ELR (cell line): Measurements from ENCODE around the gene CYP2A6.
A peak's percentile ranks its signal among the peaks of the same experiment; 100 is the strongest.
"Not testable (repeated sequence)": the region's sequence is repeated elsewhere in the genome, so short reads cannot be mapped to it uniquely, and the experiment has no call there.

Source experiments
- DNase-seq: peaks from one replicate; pipeline ENCODE4 v3.0.0-alpha.2; 2015; ENCODE audit warnings: low read depth

The CYP2A6 gene

DNA sequence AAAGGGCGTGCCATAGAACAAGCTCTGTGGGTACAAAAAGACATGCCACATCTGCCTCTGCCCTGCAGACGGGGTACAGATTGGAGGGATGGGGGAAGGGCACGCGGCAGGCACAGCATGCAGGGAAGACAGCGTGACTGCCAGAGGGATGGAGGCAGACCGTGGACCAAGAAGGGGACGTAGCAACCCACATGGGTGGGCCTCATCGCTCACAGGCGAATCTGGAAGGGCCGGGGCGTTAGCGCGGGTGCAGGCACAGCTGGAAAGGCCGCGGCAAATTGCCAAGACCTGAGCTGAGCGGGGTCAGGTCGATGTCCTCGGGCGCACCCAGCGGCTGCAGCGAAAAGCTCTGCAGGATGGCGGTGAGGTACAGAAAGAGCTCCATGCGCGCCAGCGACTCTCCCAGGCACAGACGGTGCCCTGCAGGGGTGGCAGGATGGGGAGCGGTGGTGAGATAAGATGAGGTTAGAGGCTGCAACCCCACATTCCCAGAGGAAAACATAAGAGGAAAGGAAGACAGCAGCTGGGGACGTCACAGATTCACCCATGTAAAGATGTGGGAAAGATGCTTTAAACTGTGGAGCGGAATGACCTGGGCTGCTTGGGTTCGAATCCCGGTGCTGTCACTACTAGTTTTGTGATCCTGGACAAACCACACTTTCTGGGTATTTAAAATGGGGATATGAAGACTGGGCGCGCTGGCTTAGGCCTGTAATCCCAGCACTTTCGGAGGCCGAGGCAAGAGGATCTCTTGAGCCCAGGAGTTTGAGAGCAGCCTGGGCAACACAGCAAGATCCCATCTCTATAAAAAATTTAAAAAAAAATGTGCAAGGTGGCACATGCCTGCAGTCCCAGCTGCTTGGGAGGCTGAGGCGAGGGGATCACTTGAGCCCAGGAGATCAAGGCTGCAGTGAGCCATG lies 31.5 kb downstream of the CYP2A6 start:
- DNase-seq, result peak; percentile 53

DNA sequence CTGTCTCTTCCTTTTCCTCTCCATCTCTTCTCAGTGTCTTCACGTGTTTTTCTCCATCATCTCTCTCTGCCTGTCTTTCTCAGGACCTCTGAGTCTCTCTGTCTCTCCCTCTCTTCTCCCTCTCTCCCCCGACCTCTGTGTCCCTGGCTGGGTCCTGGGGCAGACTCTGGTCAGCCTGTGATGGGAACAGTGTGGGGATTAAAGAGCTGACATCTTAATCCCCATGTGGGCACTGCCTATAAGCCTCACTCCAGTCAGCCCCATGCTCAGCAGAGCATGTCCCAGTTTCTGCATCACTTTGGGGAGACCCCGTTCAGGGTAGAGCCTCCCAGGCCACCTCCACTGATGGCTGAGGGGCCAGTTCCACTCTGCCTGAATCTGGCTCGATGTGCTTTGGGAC lies 35.0 kb downstream of the CYP2A6 start:
- no peak for DNase-seq

DNA sequence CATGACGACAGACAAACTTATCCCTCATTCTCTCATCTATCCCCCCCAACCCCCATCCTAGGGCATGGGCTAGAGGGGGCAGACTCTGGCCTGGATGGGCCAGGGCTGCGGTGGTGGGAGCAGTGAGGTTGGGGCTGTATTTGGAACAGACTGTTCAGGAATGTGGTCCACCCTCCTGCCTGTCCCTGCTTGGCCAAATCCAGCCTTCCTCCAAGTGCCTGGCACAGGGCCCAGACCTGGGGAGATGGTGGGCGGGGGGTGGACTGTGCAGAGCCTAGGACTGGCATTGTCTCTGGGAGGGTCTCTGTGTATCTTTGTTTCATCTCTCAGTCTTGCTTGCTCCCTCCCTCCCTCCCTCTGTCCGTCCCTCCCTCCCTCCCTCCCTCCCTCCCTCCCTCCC lies 37.1 kb downstream of the CYP2A6 start:
- no peak for DNase-seq

DNA sequence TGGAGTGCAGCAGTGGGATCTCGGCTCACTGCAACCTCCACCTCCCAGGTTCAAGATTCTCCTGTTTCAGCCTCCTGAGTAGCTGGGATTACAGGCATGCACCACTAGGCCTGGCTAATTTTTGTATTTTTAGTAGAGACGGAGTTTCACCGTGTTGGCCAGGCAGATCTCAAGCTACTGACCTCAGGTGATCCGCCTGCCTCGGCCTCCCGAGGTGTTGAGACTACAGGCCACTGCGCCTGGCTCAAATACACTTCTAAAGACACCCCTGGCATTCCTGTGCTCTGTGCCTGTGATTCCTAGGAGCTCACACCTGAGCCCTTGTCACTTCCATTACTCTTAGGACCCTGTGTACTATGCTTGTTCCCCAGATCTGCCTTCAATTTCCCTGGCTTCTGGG lies 37.7 kb downstream of the CYP2A6 start:
- not testable (repeated sequence) for DNase-seq

DNA sequence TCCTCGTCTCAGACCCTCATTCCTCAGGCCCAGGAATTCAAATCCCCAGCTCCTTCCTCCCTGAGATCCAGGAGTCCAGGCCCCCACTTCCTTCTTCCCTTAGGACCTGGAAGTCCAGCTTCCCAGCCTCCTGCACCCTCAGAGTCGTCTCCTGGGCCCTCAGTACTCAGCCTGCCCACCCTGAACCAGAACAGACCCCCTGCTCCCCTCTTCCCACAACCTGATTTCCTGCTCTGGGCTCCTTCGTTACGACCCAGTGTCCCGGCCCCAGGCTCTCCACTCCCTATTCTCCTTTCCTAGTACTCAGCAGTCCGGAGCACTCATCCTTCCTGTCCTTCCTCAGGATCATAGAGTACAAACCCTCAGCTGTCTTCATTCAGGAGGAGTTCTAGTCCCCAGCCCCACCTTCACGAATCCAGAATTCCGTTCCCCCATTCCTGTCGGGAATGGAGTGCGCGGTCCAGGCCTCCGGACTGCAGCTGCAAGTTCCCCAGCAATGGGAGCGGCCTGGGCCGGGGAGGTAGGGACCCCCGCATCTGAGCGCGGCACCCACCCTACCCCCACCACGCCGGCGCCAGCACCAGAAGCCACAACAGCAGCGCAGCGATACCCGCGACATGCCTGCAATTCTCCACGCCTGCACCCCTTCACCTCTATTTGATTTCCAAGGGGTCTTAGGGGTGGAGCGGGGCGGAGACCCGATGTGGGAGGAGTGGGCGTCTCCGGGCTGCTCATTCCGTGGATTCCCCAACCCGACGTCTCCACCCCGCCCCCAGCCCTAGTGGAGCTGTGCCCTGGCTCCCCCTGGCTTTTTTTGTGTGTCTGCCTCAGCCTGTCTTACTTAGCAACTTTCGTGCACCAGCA lies 38.5 kb downstream of the CYP2A6 start:
- no peak for DNase-seq

DNA sequence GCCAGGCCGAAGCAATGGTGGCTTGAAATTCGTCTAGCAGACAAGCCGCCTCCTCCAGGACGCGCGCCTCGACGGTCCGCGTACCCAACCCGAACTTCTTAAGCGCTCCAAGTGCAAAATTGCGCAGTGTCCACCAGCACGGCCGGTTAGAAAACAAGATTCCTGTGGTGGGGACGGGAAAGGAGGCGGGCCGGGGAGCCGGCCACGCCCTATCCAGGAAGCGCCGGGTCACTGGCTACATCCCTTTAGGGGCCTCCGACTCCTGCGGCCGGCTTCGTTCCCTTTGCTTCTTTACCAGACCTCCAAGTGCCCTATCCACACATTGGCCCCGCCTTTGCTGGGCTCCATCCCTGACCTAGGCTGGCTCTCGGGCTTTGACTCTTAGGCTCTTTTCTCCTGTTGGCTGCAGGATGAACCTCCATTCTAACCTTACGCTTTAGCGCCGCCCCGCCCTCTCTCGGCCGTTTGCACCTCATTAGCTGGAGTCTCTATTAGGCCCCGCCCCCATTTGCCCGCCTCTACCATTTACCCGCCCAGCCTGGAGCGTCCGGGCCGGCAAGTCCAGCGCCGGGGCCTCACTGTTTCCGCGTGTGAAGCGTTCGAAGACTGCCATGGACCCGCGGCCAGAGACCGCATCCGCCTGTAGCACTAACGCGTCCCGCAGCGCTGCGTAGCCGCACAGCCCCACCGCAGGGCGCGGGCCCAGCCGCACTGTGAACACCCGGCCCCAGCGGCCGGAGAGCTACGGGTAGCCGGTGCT lies 39.4 kb downstream of the CYP2A6 start:
- peak; percentile 82 for DNase-seq

DNA sequence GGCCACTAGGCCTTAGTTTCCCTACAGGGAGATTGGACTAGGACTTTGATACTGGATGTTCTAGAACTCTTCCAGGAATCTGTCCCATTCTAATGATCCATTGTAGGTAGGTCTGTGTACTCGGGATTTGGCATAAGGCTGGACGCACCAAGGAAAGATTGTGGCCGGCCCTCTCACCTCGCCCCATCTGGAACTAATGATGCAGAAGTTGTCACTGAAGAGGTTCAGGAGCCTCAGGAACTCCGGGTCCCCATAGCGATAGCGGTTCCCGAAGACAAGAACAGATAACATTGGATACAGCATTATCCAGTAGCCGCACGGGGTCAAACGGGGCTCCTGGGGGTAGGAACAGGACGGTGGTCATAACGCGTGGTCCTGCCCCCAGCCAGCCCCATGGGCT lies 40.1 kb downstream of the CYP2A6 start:
- DNase-seq, result no peak

DNA sequence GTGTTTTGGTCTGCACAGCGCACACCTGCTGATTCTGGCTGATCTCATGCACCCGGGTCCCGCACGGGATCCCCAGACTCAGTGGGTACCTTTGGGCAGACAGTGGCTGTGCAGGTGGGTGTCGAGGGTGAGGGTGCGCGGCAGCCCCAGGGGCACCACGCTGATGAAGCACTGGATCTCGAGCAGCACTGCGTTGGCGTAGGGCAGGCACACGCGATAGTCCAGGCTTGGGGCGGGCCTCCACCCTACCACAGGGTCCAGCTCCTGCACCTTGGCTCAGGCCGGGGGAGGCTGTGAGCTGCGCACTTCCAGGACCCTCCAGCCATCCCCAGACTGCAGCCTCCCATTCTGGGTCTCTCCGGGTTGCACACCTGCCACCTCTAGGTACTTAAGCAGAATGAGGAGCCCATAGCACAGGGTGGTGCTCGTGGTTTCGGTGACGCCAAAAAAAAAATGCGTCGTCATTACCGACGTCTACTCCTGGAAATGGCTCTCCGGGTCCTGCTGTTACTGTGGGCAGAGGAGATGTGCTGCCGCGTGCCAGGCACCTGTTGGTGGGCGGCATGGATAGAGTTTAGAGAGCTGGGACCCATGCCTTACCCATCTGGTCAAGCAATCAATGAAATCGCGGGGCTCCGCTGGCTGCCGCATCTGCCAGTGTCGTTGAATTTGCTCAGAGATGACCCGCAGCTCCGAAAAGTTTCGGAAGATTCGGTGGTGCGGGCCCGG lies 40.7 kb downstream of the CYP2A6 start:
- no peak for DNase-seq

DNA sequence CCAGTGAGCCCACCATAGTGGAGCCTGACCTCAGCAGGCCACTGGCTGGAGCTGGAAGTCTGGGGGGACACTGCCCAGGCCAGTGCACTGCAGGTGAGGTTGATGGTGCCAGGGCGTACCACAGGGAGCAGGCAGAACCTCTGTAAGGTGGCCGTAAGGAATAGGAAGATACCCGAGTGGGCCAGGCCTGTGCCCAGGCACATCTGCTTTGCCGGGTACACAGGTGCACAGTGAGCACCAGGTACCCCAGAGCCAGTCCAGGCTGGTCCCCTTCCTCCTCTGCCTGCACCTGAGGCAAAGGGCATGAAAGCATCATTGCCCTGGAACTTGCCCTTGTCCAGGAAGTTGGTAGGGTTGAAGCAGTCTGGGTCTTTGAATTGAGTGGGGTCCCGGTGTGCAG lies 41.8 kb downstream of the CYP2A6 start:
- no peak for DNase-seq

DNA sequence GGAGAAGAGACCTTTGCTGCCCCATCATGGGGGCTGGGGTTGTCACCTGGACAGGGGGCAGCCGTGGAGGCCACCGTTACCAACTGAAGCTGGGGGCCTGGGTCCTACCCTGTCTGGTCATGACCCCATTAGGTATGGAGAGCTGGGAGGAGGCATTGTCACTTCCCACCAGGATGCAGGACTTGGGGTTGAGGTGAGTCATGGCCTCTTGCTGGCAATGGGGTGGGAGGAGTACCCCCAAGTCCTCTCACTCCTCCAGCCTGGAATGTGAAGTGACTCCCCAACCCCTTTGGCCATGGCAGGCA lies 42.3 kb downstream of the CYP2A6 start:
- DNase-seq, result no peak

DNA sequence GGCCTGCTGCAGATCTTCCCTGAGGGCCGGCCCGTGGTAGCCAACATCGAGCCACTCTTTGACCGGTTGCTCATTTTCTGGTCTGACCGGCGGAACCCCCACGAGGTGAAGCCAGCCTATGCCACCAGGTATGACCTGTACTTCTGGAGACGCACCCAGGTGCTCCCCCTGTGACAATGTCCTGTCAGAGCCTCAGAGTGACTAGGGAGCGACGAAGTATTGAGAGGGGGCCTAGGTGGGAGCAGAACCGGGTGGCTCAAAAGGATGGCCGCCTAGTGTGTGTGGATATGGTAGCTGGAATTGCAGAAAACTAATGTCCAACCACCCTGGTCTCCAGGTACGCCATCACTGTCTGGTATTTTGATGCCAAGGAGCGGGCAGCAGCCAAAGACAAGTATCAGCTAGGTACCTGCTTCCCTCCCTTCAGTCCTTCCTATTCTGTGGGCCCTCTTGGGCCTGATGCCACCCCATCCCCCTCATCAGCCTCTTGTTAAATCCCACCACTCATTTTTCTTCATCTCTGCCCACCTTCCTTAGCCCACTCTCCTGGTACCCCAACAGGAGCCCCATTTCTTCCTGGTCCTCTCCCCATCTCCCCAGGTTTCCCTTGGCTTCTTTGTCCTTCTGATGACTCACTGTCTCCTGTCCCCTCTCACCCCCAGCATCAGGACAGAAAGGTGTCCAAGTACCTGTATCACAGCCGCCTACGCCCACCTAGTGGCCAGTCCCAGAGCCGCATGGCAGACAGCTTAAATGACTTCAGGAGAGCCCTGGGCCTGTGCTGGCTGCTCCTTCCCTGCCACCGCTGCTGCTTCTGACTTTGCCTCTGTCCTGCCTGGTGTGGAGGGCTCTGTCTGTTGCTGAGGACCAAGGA lies 42.9 kb downstream of the CYP2A6 start:
- peak; percentile 35 for DNase-seq

DNA sequence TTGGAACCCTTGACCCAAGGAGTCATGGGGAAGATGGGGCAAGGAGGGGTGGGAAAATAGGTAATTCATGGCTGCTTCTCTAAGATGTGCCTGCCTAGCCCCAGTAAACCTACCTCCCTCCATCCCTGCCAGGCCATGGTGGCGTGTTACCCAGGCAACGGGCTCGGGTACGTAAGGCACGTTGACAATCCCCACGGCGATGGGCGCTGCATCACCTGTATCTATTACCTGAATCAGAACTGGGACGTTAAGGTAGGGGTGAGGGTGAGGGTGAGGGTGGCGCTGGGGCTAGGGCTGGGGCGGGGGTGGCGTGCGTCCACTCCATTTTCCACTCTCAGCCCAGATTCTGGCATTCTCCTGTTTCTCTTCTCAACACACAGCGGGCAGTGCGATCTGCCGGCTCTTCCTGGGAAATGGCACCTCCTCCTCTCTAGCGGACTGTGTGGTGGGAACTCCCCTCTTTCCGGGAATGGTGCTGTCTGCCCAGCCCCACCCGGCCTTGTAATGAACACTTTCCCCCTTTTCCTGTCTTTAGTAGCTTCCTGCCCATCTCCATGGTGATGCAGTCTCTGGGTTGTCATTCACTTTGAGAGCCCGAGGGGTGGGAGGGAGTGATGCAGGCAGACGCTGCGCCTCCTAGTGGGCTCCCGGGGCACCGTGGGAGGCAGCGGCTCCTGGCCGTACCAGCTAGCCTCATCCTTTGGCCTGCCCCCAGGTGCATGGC lies 43.7 kb downstream of the CYP2A6 start:
- peak; percentile 86 for DNase-seq

DNA sequence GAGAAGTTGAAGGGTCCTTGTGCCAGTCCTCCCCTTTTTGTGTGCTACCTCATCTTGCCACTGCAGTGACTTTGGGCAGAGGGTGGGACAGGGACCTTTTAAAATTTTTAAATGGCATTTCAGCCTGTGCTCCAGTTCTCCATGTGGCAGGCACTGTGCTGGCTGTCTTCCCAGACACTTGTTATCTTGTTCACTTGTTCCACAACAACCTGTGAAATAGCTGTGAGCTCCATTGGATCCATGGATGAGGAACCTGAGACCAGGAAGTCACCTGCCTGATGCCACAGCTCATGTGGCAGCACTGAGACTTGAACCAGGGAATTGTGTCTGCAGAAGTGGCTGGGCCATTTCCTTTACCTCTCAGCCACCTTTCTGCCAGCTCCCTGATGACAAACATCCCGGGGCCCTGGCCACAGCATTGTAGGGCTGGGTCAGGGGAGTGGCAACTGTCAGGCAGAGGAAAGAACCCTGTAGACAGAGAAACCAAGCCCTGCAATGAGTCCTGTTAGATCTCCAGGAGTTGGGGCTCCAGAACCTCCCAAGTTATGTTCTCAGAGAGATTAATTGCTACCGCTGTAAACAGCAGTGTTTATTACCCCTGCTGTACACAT lies 44.9 kb downstream of the CYP2A6 start:
- no peak for DNase-seq

DNA sequence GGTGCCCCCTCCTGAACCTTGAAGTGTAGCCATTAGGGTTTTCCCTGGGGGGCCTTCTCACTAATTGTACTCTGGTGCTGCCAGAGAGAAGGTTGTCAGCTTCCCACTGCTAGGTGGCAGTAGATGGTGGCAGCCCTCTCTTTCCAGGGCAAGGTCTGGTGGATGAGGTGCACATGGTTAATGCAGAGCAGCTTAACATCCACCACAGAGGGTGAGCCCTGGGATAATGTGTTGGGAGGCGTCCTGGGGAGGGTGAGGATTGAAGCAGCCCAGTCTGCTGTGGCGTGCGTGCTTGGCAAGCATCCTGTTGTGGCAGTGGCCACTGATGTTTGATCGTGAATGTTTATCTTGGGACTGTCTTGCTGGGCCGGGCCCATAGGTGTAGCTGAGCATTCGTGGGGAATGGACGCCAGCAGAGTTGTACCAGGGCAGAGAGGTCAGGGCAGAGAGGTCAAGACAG lies 45.4 kb downstream of the CYP2A6 start:
- DNase-seq, result no peak

DNA sequence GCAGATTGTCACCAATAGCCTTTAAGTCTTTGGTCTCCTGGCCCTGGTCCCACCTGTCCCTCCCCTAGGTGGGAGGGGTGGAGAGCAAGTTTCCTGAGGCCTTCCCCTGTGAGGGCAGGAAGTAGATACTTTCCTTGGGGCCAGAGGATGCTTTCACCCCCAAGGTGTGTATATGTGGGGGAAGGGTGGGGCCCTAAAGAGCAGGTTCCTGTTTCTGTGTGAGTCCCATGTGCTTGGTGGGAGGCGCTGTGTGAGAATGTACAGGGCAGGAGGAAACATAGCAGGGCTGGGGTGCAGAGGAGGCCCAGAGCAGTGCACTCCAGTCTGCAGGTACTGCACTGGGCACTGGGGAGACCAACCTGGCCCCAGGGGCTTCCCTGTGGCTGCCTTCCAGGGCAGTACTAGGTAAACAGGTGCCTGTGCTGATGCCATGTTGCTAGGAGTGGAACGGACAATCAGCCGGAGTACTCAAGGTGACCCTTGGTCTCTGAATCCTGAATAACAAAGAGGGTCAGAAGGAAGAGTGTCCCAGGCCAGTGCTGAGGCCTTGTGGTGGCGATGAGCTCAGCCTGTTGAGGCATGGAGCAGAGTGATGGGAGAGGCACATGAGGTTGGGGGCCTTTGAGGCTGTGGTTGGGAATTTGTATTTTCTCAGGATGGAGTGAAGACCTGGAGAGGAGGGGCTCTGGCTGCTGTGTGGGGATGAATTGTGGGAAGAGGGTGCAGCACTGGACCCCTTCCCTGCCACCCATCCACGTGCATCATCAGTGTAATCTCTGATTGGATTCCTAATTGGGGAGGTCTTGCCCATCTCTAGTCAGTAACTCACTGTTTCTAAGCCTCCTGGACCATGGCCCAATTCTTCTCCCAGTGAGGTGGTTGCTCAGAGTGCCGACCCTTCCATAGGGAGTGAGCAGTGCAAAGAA lies 46.1 kb downstream of the CYP2A6 start:
- DNase-seq, result no peak

DNA sequence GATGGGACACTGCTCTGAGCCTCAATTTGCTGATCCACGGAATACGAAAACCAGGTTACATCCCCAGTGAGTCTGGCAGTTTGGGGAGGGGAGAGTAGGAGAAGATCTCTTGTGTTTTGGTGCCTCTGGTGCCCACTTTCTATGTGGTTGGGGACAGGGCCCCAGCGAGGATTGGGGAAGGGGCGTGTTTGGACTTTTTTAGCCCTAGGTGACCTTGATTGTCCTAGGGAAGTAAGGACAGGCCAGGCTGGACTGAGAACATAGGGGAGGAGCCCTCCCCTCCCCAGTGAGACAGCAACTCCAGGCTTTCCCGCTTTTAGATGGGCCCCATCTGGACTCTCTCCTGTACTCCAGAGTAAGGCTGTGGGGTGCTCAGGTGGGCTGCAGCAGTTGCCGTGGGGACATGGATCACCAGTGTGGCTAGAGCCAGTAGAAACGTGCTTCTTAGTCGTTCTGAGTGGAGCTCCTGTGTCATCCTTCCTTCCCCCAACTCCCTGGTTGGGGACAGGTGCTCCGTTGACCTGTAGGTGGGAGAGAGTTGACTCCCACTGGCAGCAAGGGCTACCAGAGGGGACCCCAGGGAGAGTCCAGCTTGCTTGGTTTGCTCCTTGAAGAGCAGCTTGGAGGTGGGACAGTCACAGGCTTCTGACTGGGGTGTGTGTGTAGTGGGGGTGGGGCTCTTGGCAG lies 46.9 kb downstream of the CYP2A6 start:
- DNase-seq, result no peak

DNA sequence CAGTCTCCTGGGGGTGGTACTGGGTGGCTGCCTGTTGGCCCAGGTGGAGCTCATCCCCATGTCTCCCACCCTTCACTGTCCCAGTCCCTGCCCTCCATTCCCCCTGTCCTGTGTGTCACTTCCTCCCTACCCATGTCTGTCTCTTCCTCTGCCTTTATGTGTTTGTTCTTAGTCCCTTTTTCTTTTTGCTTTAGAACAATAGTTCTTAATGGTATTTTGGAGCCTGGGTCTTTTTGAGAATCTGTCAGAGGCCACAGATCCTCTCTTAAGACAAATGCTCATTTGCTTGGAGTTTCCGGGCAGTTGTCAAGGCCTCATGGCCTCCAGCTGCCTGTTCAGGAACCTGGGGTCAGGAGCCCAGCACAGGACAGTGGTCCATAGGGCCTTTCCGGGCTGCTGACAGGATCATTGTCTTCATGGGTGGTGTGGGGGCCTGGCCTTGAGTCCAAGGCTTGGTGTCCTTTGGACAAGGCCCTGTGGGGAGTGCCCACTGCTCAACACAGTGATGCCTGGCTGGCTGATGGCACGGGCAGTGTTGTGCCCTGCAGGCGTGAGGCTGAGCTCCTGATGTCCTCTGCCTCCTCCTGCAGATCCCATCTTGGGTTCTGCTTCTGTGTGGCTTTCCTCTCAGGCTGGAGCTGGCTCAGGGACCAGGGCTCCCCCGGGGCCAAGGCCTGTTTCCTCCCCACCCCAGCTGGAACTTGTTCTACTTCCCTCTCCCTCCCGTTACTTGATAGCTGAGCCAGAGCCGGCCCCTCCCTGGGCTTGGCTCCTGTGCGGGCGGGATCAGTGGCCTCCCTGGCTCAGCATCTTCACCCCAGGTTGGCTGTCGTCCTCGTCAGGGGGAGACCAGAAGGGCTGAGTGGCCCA lies 47.7 kb downstream of the CYP2A6 start:
- no peak for DNase-seq
